CD4-positive, alpha-beta T cell (primary cell): ENCODE data around the gene TUBGCP2. TPM values are rescaled to one million over a fixed set of nuclear protein-coding genes. Genes with fewer than 3 reads are reported as not detected.

ENCODE experiments used
- ATAC-seq: fragments of 200-7000 bp; cut with Tn5 transposase; one replicate; pipeline ENCODE4 v1.10.0; 2022; ENCODE audit warnings: mild to moderate bottlenecking; ENCODE audit not compliant: poor library complexity
- CTCF ChIA-PET: fragments of 350-600 bp; sonication (Branson Sonifier 250); formaldehyde crosslinking; loops from one replicate; lab custom pipeline; 2021; ENCODE audit warnings: antibody characterized with exemption, inconsistent platforms; lab: Charles Lee
- POLR2A ChIA-PET: fragments of 350-600 bp; sonication (Branson Sonifier 250); formaldehyde crosslinking; loops from one replicate; lab custom pipeline; 2021; ENCODE audit warnings: antibody characterized with exemption, inconsistent platforms; lab: Charles Lee
- DNase-seq, 14 experiments: peaks; one replicate each; pipeline ENCODE4 v3.0.0-alpha.2; 2013 to 2020; ENCODE audit warnings: mixed read lengths in 2 of 14
- H3K27ac ChIP-seq, 2 donors: one replicate each; pipeline versions ENCODE4 v1.5.1 to v1.7.0; 2013; ENCODE audit warnings: low read length in 2 of 2, low read depth in 1 of 2, mild to moderate bottlenecking in 1 of 2
- H3K27me3 ChIP-seq, 2 experiments: 1 replicate in 1 of 2; 2 replicates in 1 of 2; pipeline versions ENCODE4 v1.6.1 to v1.7.0; 2013; ENCODE audit warnings: low read length in 2 of 2, control low read depth in 1 of 2, mild to moderate bottlenecking in 1 of 2, moderate library complexity in 1 of 2; ENCODE audit not compliant: insufficient read depth in 2 of 2, control insufficient read depth in 1 of 2
- H3K36me3 ChIP-seq: one replicate; pipeline ENCODE4 v1.6.1; 2013; ENCODE audit warnings: low read length, control low read depth; ENCODE audit not compliant: insufficient read depth
- H3K4me1 ChIP-seq: one replicate; pipeline ENCODE4 v1.6.1; 2013; ENCODE audit warnings: low read length, control low read depth; ENCODE audit not compliant: insufficient read depth
- H3K4me3 ChIP-seq: one replicate; pipeline ENCODE4 v1.5.1; 2013; ENCODE audit warnings: mild to moderate bottlenecking, low read length, moderate library complexity
- H3K9me3 ChIP-seq, 2 experiments: 1 replicate in 1 of 2; 2 replicates in 1 of 2; pipeline versions ENCODE4 v1.6.1 to v1.7.0; 2013; ENCODE audit warnings: low read length in 2 of 2, mild to moderate bottlenecking in 2 of 2, control low read depth in 1 of 2, moderate library complexity in 1 of 2; ENCODE audit not compliant: control insufficient read depth in 1 of 2, insufficient read depth in 1 of 2
- H3K27ac Mint-ChIP-seq: one replicate; pipeline ENCODE4 v1.8.0; 2020; ENCODE audit warnings: mixed read lengths
- H3K27me3 Mint-ChIP-seq: one replicate; pipeline ENCODE4 v1.8.0; 2021; ENCODE audit warnings: mixed read lengths
- H3K36me3 Mint-ChIP-seq: one replicate; pipeline ENCODE4 v1.8.0; 2021; ENCODE audit warnings: low read depth, mixed read lengths
- H3K4me1 Mint-ChIP-seq: one replicate; pipeline ENCODE4 v1.8.0; 2021; ENCODE audit warnings: low read depth, mixed read lengths
- H3K4me3 Mint-ChIP-seq: one replicate; pipeline ENCODE4 v1.8.0; 2020; ENCODE audit warnings: mild to moderate bottlenecking, mixed read lengths
- H3K9me3 Mint-ChIP-seq: one replicate; pipeline ENCODE4 v1.8.0; 2020; ENCODE audit warnings: mixed read lengths
- intact Hi-C, 2 experiments: fragments of 100-400 bp; cut with DNase I in 1 of 2; cut with micrococcal nuclease in 1 of 2; formaldehyde crosslinking; loops; one replicate each; pipeline versions ENCODE4 v1.15.1 to v1.9.0; 2023 to 2025; cut with DNase I, micrococcal nuclease
- total RNA-seq, 174 experiments: library from RNA in 2 of 174; stranded (reverse) in 2 of 174; gene quantifications; one replicate each; pipeline ENCODE4 v1.2.3 and lab custom pipeline; 2021 to 2026
- TF ChIP-seq, protein P1 (sequence below): fragments of 200-600 bp; IDR thresholded peaks from one replicate; pipeline ENCODE4 v1.8.0; 2022; ENCODE audit warnings: antibody characterized with exemption, mild to moderate bottlenecking

TUBGCP2 gene
- total RNA-seq, 2 experiments from 2014 or later, result 89.3 to 94.2 TPM

DNA sequence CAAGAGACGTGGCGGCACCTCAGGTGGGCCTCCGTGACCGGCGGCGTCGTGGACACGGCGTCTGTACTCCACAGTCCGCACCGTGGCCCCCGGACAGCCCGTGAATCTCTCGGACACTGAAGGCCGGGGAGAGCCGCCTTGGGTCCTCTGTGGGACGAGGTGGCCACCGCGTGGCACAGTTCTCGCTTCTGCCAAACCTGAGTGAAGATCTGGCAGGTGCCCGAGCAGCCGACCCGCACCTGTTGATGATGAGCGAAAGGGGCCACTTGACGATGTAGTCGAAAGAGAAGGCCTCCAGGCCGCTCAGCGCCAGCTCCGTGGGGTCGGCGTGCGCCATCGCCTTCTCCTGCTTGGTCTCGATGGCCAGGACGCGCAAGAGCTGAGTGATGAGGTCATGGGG lies 23.5 kb downstream of the TUBGCP2 start:
- TF ChIP-seq, protein P1, sequence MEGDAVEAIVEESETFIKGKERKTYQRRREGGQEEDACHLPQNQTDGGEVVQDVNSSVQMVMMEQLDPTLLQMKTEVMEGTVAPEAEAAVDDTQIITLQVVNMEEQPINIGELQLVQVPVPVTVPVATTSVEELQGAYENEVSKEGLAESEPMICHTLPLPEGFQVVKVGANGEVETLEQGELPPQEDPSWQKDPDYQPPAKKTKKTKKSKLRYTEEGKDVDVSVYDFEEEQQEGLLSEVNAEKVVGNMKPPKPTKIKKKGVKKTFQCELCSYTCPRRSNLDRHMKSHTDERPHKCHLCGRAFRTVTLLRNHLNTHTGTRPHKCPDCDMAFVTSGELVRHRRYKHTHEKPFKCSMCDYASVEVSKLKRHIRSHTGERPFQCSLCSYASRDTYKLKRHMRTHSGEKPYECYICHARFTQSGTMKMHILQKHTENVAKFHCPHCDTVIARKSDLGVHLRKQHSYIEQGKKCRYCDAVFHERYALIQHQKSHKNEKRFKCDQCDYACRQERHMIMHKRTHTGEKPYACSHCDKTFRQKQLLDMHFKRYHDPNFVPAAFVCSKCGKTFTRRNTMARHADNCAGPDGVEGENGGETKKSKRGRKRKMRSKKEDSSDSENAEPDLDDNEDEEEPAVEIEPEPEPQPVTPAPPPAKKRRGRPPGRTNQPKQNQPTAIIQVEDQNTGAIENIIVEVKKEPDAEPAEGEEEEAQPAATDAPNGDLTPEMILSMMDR, result no peak
- H3K27me3 Mint-ChIP-seq, result no peaks in the 10 kb centered on the region

DNA sequence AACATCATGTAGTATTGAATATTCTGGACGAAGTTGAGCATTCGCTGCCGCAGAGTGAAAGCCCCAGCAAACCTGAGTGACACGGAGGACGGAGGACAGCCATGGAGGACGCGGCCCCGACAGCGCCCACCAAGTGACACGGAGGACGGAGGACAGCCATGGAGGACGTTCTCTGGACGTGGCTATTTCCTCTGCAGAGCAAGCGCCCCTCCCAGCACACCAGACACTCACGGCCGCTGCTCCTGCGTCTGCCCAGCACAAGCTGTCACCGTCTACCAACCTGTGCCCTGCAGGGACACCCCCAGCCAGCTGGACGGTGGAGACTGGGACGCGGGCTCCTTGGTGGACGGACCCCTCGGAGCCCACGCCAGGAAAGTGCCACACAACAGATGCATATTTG lies 24.7 kb downstream of the TUBGCP2 start:
- Histone ChIP-seq H3K4me1 (peaks cover 17% of the 10 kb centered on the region), H3K27ac (no peak overlapping the region), H3K36me3 (peaks cover 65% of the 10 kb centered on the region), H3K9me3 (no peaks in the 10 kb centered on the region), H3K27me3 (no peaks in the 10 kb centered on the region), H3K4me3 (no peak overlapping the region)
- DNase-seq (no peak), ATAC-seq (no peak)
- intact Hi-C loops, result no loop called here
- H3K27me3 Mint-ChIP-seq, result no peaks in the 10 kb centered on the region
- ChIA-PET CTCF (no interaction called here), POLR2A (no interaction called here)
- peaks cover 9% of the 10 kb centered on the region for H3K4me1 Mint-ChIP-seq
- H3K27ac Mint-ChIP-seq, result no peak overlapping the region
- TF ChIP-seq, protein P1, result no peak
- H3K36me3 Mint-ChIP-seq, result peaks cover 73% of the 10 kb centered on the region
- no peaks in the 10 kb centered on the region for H3K9me3 Mint-ChIP-seq
- no peak overlapping the region for H3K4me3 Mint-ChIP-seq

More for the DNA sequence above, 23.5 kb downstream of the TUBGCP2 start:
- H3K9me3 ChIP-seq, result no peaks in the 10 kb centered on the region
- H3K27ac Mint-ChIP-seq, result no peak overlapping the region
- no peak overlapping the region for H3K4me3 ChIP-seq
- H3K4me1 Mint-ChIP-seq, result no peaks in the 10 kb centered on the region
- peaks cover 75% of the 10 kb centered on the region for H3K36me3 ChIP-seq
- POLR2A ChIA-PET, result no interaction called here
- H3K27ac ChIP-seq, result no peak overlapping the region
- peaks cover 4% of the 10 kb centered on the region for H3K4me1 ChIP-seq
- intact Hi-C loops, result no loop called here
- no peak for DNase-seq
- peaks cover 74% of the 10 kb centered on the region for H3K36me3 Mint-ChIP-seq
- H3K4me3 Mint-ChIP-seq, result no peak overlapping the region
- CTCF ChIA-PET, result no interaction called here
- no peak for ATAC-seq
- H3K9me3 Mint-ChIP-seq, result no peaks in the 10 kb centered on the region
- no peaks in the 10 kb centered on the region for H3K27me3 ChIP-seq

DNA sequence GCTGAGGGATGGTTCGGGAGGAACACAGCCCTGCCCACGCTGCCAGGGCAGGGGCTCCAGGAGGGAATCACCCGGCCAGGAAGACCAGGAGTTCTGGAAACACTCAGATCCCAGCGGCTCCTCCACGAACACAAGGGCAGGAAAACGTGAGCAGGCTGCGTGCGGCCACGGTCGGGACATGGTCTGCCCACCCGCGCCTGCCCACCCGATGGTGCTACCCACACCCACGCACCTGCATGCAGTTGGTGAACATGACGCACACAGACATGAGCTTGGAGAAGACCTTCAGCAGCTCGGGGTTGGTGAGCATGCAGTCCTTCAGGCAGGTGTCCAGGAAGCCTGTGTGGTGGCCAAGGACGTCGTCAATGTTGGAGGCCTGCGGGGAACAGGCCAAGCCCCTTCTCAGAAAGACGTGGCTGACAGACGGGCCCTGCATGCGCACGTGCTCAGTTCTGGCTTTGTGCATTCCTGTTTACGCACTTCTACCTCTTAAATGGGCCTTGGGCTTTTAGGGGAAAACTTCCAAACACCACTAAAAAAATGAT lies 25.8 kb downstream of the TUBGCP2 start:
- no peaks in the 10 kb centered on the region for H3K27me3 Mint-ChIP-seq
- DNase-seq (no peak), ATAC-seq (no peak)
- no peak overlapping the region for H3K4me3 ChIP-seq
- no peaks in the 10 kb centered on the region for H3K27me3 ChIP-seq
- H3K4me1 ChIP-seq, result peaks cover 27% of the 10 kb centered on the region
- peaks cover 20% of the 10 kb centered on the region for H3K4me1 Mint-ChIP-seq
- H3K4me3 Mint-ChIP-seq, result no peak overlapping the region
- no peak overlapping the region for H3K27ac ChIP-seq
- TF ChIP-seq, protein P1, result no peak
- H3K9me3 Mint-ChIP-seq, result no peaks in the 10 kb centered on the region
- intact Hi-C loops, result no loop called here
- H3K36me3 ChIP-seq, result peaks cover 56% of the 10 kb centered on the region
- no peaks in the 10 kb centered on the region for H3K9me3 ChIP-seq
- ChIA-PET CTCF (no interaction called here), POLR2A (no interaction called here)
- H3K27ac Mint-ChIP-seq, result no peak overlapping the region
- H3K36me3 Mint-ChIP-seq, result peaks cover 69% of the 10 kb centered on the region
